Measurements from ENCODE around the gene GCNT3. TPM values are rescaled to one million over a fixed set of nuclear protein-coding genes. Genes with fewer than 3 reads are reported as not detected.

The GCNT3 gene
- total and polyA plus RNA-seq, 2 donors (not counting 1 experiment from before 2014, with no cell fraction given): 0.16 to 0.17 TPM

DNA sequence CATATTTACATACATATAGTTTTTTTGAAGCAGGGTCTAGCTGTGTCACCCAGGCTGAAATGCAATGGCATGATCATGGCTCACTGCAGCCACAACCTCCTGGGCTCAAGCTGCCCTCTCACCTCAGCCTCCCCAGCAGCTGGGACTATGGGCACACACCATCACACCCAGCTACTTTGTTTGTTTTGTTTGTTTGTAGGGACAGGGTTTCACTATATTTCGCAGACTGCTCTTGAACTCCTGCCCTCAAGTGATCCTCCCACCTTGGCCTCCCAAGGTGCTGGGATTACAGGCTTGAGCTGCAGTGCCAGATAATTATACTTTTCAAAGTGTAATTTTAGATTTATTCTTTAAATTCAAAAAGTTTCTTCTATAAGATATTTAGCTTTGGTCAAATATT is 35.5 kb downstream of the GCNT3 start:
- Histone ChIP-seq H3K4me1 (ENCODE audit: control insufficient read depth, extremely low read depth, insufficient read depth, low read length) (no peaks in the 10 kb centered on the region), H3K9me3 (ENCODE audit: control insufficient read depth, insufficient read depth, low read depth, low read length) (no peaks in the 10 kb centered on the region), H3K4me3 (replicated peaks in 1 of 4; ENCODE audit: control extremely low read depth in 1 of 4, insufficient read depth in 1 of 4, low read depth in 3 of 4, low read length in 4 of 4) (no peak overlapping the region), H3K27me3 (ENCODE audit: control insufficient read depth, insufficient read depth, low read length) (no peaks in the 10 kb centered on the region), H3K9ac (ENCODE audit: insufficient read depth, low read length) (no peak overlapping the region), H3K36me3 (ENCODE audit: control insufficient read depth, insufficient read depth, low read length) (peaks cover 4% of the 10 kb centered on the region), H3K27ac (ENCODE audit: insufficient read depth, low read length) (no peak overlapping the region), H4K20me1 (ENCODE audit: control insufficient read depth, extremely low read depth, insufficient read depth, low read length) (no peaks in the 10 kb centered on the region), H3K4me2 (ENCODE audit: extremely low read depth, insufficient read depth, low read length) (no peak overlapping the region), H2AFZ (ENCODE audit: low read length) (no peak overlapping the region), H3K79me2 (ENCODE audit: control insufficient read depth, insufficient read depth, low read length) (peaks cover 4% of the 10 kb centered on the region)
- no peak for TF ChIP-seq EZH2 (IDR thresholded peaks at IDR 0.05; ENCODE audit: low read length, missing control alignments)
- TF ChIP-seq, protein P1, sequence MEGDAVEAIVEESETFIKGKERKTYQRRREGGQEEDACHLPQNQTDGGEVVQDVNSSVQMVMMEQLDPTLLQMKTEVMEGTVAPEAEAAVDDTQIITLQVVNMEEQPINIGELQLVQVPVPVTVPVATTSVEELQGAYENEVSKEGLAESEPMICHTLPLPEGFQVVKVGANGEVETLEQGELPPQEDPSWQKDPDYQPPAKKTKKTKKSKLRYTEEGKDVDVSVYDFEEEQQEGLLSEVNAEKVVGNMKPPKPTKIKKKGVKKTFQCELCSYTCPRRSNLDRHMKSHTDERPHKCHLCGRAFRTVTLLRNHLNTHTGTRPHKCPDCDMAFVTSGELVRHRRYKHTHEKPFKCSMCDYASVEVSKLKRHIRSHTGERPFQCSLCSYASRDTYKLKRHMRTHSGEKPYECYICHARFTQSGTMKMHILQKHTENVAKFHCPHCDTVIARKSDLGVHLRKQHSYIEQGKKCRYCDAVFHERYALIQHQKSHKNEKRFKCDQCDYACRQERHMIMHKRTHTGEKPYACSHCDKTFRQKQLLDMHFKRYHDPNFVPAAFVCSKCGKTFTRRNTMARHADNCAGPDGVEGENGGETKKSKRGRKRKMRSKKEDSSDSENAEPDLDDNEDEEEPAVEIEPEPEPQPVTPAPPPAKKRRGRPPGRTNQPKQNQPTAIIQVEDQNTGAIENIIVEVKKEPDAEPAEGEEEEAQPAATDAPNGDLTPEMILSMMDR (conservative IDR thresholded peaks at IDR 0.05 in 1 of 2, IDR thresholded peaks at IDR 0.05 in 1 of 2; ENCODE audit: low read depth in 1 of 2, low read length in 2 of 2): no peak
- DNase-seq (ENCODE audit: low read depth in 2 of 2): no peak

DNA sequence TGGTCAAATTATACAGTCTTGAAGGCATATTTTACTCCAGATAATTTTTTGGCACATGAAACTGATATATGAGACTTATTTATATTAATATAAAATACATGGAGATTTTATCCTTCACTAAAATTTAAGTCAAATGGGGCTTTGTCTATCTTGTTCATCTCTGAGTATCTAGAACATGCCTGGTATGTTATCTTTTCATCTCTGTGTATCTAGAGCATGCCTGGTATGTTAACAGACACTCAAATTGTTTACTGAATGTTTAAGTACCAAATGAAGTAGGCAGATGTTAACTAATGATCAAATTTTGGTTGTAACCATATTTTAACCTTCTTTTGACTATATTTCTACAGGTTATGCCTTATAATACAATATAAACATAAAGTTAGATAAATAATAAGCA is 38.0 kb downstream of the GCNT3 start:
- Histone ChIP-seq H3K79me2 (ENCODE audit: control insufficient read depth, insufficient read depth, low read length) (peaks cover 26% of the 10 kb centered on the region), H3K27ac (ENCODE audit: insufficient read depth, low read length) (no peak overlapping the region), H4K20me1 (ENCODE audit: control insufficient read depth, extremely low read depth, insufficient read depth, low read length) (no peaks in the 10 kb centered on the region), H3K9me3 (ENCODE audit: control insufficient read depth, insufficient read depth, low read depth, low read length) (no peaks in the 10 kb centered on the region), H3K4me3 (replicated peaks in 1 of 4; ENCODE audit: control extremely low read depth in 1 of 4, insufficient read depth in 1 of 4, low read depth in 3 of 4, low read length in 4 of 4) (no peak overlapping the region), H3K27me3 (ENCODE audit: control insufficient read depth, insufficient read depth, low read length) (no peaks in the 10 kb centered on the region), H2AFZ (ENCODE audit: low read length) (no peak overlapping the region), H3K36me3 (ENCODE audit: control insufficient read depth, insufficient read depth, low read length) (peaks cover 3% of the 10 kb centered on the region), H3K4me1 (ENCODE audit: control insufficient read depth, extremely low read depth, insufficient read depth, low read length) (no peaks in the 10 kb centered on the region), H3K9ac (ENCODE audit: insufficient read depth, low read length) (no peak overlapping the region), H3K4me2 (ENCODE audit: extremely low read depth, insufficient read depth, low read length) (no peak overlapping the region)
- DNase-seq (ENCODE audit: low read depth in 2 of 2): no peak
- TF ChIP-seq, protein P1 (conservative IDR thresholded peaks at IDR 0.05 in 1 of 2, IDR thresholded peaks at IDR 0.05 in 1 of 2; ENCODE audit: low read depth in 1 of 2, low read length in 2 of 2): no peak
- no peak for TF ChIP-seq EZH2 (IDR thresholded peaks at IDR 0.05; ENCODE audit: low read length, missing control alignments)

DNA sequence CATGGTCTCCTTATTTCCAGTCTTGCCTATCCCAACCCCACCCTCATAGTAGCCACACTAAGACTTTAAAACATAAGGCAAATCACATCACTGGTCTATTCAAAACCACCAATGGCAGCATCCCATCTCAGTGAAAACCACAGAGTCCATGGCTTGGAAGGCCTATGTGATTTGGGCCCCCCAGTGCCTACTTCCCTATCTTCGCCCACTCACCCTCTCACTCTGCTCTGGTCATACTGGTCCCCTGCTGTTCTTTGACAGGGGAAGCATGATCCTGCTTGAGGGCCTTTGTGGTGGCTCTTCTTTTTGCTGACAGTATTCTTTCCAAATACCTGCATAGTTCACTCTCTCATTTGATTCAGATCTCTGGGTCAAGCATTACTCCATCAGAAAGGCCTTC is 42.5 kb downstream of the GCNT3 start:
- Histone ChIP-seq H3K27me3 (ENCODE audit: control insufficient read depth, insufficient read depth, low read length) (no peaks in the 10 kb centered on the region), H3K4me3 (replicated peaks in 1 of 4; ENCODE audit: control extremely low read depth in 1 of 4, insufficient read depth in 1 of 4, low read depth in 3 of 4, low read length in 4 of 4) (no peak overlapping the region), H3K4me1 (ENCODE audit: control insufficient read depth, extremely low read depth, insufficient read depth, low read length) (peaks cover 2% of the 10 kb centered on the region), H3K27ac (ENCODE audit: insufficient read depth, low read length) (no peak overlapping the region), H3K9ac (ENCODE audit: insufficient read depth, low read length) (no peak overlapping the region), H3K4me2 (ENCODE audit: extremely low read depth, insufficient read depth, low read length) (no peak overlapping the region), H3K36me3 (ENCODE audit: control insufficient read depth, insufficient read depth, low read length) (peaks cover 2% of the 10 kb centered on the region), H3K9me3 (ENCODE audit: control insufficient read depth, insufficient read depth, low read depth, low read length) (no peaks in the 10 kb centered on the region), H3K79me2 (ENCODE audit: control insufficient read depth, insufficient read depth, low read length) (peaks cover 53% of the 10 kb centered on the region), H4K20me1 (ENCODE audit: control insufficient read depth, extremely low read depth, insufficient read depth, low read length) (no peaks in the 10 kb centered on the region), H2AFZ (ENCODE audit: low read length) (no peak overlapping the region)
- TF ChIP-seq EZH2 (IDR thresholded peaks at IDR 0.05; ENCODE audit: low read length, missing control alignments): no peak
- TF ChIP-seq, protein P1 (conservative IDR thresholded peaks at IDR 0.05 in 1 of 2, IDR thresholded peaks at IDR 0.05 in 1 of 2; ENCODE audit: low read depth in 1 of 2, low read length in 2 of 2): no peak
- DNase-seq (ENCODE audit: low read depth in 2 of 2): no peak

Data from fibroblast of lung (primary cell).